ENCODE data around the gene OTUD5.

OTUD5 gene

DNA sequence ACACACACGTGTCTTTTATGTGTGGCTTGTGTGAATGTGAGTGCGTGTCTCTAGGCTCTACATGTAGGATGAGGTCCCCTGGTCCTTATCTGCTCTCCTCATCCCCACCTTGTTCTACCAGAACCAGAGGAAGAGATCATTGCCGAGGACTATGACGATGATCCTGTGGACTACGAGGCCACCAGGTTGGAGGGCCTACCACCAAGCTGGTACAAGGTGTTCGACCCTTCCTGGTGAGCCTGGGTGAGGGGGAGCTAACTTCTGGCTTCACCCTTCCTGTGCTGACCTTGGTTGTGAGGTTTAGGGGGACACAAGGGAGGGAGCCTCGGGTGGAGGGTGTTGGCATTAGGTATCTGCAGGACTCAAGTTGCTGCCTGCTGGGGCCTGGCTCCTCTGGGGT lies 56.3 kb downstream of the OTUD5 start:
- TF ChIP-seq, protein P1, sequence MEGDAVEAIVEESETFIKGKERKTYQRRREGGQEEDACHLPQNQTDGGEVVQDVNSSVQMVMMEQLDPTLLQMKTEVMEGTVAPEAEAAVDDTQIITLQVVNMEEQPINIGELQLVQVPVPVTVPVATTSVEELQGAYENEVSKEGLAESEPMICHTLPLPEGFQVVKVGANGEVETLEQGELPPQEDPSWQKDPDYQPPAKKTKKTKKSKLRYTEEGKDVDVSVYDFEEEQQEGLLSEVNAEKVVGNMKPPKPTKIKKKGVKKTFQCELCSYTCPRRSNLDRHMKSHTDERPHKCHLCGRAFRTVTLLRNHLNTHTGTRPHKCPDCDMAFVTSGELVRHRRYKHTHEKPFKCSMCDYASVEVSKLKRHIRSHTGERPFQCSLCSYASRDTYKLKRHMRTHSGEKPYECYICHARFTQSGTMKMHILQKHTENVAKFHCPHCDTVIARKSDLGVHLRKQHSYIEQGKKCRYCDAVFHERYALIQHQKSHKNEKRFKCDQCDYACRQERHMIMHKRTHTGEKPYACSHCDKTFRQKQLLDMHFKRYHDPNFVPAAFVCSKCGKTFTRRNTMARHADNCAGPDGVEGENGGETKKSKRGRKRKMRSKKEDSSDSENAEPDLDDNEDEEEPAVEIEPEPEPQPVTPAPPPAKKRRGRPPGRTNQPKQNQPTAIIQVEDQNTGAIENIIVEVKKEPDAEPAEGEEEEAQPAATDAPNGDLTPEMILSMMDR (conservative IDR thresholded peaks at IDR 0.05): no peak
- no peak for TF ChIP-seq ZFX (IDR thresholded peaks at IDR 0.05)
- H3K27ac ChIP-seq: no peak overlapping the region

DNA sequence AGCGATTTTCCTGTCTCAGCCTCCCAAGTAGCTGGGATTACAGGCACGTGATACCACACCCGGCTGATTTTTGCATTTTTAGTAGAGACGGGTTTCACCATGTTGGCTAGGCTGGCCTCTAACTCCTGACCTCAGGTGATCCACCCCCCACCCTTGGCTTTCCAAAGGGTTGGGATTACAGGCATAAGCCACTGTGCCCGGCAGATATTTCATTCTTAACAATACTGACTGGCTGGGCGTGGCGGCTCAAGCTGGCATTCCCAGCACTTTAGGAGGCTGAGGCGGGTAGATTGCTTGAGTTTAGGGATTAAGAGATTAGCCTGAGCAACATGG lies 58.4 kb downstream of the OTUD5 start:
- H3K27ac ChIP-seq: peak overlapping the region; percentile 98
- TF ChIP-seq ZFX (IDR thresholded peaks at IDR 0.05): no peak
- TF ChIP-seq, protein P1 (conservative IDR thresholded peaks at IDR 0.05): no peak

DNA sequence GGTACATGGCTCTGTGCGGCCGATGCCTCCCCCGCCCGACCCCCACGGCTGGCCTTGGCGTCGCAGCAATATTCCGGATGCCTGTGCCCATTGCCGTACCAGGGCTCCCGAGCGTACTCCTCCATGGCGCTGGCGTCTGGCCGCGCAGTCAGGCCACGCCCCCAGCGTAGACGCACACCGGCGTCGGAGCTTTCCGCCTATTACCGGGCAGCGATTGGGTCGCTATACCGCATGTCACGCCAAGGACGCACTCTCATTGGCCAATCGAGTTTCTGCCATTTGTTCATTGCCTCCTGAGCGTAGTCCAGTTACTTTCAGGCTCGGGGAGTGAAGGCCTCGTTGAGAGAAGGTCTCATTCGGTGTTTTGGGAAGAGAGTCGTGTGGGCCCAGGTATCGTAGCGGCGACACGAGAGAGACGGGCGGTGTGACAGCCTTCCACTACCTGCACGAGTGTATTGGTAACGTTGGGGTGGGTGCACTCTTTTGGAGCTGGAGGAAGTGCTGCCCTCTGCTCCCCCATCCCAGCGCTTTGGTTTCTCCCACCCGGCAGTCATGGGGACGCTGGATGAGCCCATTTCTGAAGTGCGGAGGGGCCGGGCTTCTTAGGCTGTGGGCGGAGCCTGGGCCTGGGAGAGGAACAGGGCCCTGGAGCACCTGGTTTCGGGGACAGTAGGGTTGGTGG lies 59.6 kb downstream of the OTUD5 start, which contains the start of the genes PQBP1 and TIMM17B:
Gene PQBP1 (plus strand): TSS at position 306 of the 682 bp plus-strand sequence. CDS start 580 bp downstream, outside the sequence.
Gene TIMM17B (minus strand): TSS at position 144 of the 682 bp plus-strand sequence. CDS start 19 bp downstream, at position 125.
- H3K27ac ChIP-seq: peak within 1 kb of the TSS; percentile 98
- TF ChIP-seq, protein P1 (conservative IDR thresholded peaks at IDR 0.05): no peak
- peak; percentile 26; the same call in 1 of the 2 replicates for TF ChIP-seq ZFX (IDR thresholded peaks at IDR 0.05)

DNA sequence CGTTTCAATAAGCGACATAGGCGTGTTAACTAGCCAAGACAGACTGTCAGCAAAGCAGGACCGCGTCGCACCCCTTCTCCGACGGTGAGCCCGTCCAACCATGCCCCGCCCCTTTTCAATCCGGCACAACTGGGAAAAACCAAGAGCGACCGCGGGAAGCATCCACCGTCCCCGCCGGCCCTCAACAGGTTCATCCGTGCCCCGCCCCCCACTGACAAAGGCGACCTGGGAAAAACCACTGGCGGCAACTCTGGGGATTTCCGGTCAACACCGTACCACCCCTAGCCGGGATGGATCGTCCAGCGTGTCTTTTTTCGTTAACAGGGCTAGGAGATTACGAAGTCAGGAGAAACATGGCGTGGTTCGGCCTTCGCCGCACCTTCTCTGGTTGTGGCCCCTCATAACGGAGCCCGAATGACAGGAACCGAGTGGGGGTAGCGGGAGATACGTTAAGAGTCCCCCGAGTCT lies 60.2 kb downstream of the OTUD5 start:
- TF ChIP-seq ZFX (IDR thresholded peaks at IDR 0.05): no peak
- TF ChIP-seq, protein P1 (conservative IDR thresholded peaks at IDR 0.05): no peak
- H3K27ac ChIP-seq: peak overlapping the region; percentile 98

DNA sequence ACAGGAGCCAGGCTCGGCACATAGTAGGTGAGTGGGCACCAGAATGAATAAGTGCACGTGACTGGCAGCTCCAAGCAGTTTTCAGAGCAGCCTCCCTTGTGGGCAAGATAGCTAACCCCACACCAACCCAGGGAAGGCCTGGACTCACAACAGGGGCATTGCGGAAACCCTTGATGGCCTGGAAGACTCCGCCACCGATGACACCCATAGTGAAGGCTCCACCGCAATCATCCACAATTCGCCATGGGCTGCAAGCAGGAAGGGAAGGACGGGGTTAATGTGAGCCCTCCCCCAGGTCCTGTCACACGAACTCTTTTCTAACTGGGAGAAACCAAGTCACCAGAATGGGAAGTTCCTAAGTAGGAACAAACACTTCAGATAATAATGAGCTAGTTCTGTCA lies 60.8 kb downstream of the OTUD5 start:
- no peak for TF ChIP-seq ZFX (IDR thresholded peaks at IDR 0.05)
- TF ChIP-seq, protein P1 (conservative IDR thresholded peaks at IDR 0.05): no peak
- H3K27ac ChIP-seq: peak overlapping the region; percentile 98

DNA sequence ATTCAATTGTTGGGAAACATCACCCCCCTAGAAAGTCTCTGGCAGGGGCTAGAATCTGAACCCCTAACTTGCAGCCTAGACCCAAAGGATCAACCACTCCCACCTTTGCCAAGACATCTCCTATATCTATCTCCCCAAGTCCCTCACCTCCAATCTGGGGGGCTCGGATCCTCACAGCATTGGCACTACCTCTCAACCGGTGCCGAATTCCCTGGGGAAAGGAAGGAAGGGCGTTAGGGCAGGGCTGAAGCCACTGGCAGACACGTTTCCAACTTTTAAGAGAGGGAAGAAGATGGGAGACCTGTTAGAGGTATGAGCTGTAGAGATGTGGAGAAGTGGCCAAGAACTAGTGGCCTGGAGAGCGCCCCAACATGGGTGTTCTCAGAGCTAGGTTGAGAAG lies 62.5 kb downstream of the OTUD5 start:
- TF ChIP-seq, protein P1 (conservative IDR thresholded peaks at IDR 0.05): no peak
- TF ChIP-seq ZFX (IDR thresholded peaks at IDR 0.05): no peak
- H3K27ac ChIP-seq: peak overlapping the region; percentile 57

DNA sequence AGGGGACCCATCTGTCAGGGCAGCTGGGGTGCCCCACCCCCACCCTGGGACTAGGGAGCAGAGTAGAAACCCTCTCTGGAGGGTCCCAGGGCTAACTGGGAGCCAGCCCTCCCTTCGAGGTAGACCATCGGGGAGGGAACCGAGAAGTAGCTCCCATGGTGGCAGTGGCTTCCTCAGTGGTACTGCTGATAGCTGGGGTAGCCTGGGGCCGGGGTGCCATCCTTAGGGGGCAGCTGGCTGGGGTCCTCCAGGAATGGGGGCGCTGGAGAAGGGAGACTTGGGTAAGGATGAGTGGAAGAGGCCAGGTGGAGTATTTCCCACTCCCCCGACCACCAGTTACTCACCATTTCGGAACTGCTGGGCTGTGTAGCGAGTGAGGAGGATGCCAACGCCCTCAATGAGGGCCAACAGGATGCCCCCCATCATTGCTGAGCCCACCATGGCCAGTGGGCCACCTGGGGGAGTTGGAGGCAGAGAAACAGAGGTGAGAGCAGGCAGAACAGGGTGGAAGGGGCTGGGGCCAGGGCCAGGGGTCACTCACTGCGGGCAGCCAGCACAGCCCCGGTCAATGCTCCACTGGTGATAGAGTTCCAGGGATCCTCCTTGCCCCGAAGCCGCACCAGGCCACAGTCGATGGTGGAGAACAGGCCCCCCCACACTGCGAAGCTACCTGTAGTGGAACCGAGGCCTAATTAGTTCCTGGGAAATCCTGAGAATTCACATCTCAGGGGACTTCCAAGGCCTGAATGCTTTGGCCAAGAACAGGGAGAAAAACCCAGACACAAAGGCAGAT lies 63.7 kb downstream of the OTUD5 start:
- TF ChIP-seq, protein P1 (conservative IDR thresholded peaks at IDR 0.05): no peak
- no peak for TF ChIP-seq ZFX (IDR thresholded peaks at IDR 0.05)
- H3K27ac ChIP-seq: peak overlapping the region; percentile 60

Measured in C4-2B (cell line).